HG03521 (cell line): Measurements from ENCODE around the gene PRKAA1.

Experiments used
- ATAC-seq: cut with Tn5 transposase; IDR thresholded peaks from one replicate; pipeline ENCODE4 v1.9.1; 2021; ENCODE audit warnings: mild to moderate bottlenecking, moderate library complexity; ENCODE audit not compliant: unreplicated experiment

Gene PRKAA1

GRCh38 chr5:40781843-40782409, 16.2 kb downstream of the PRKAA1 start:
- ATAC-seq: no peak

GRCh38 chr5:40780858-40781257, 17.3 kb downstream of the PRKAA1 start:
- no peak for ATAC-seq

- ATAC-seq: no peak
Measured at GRCh38 chr5:40780199-40780598, 18.0 kb downstream of the PRKAA1 start.

DNA sequence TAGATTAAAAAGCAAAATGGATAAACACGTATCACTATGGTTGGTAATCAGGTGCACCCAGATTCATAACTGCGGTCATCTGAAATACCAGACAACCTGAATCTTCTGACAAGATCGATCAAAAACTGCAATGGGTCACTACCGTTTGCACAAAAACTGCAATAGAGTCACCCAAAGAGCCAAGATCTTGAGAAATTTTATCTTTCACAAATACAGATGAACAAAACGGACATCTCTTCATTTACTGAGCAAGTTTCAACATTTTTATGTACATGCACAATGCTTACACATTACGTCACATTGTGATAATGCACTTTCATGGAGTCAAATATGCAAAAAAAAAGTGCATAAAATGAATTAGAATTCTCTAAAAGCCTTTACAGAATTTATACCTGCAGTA, 18.6 kb downstream of the PRKAA1 start:
- no peak for ATAC-seq

DNA sequence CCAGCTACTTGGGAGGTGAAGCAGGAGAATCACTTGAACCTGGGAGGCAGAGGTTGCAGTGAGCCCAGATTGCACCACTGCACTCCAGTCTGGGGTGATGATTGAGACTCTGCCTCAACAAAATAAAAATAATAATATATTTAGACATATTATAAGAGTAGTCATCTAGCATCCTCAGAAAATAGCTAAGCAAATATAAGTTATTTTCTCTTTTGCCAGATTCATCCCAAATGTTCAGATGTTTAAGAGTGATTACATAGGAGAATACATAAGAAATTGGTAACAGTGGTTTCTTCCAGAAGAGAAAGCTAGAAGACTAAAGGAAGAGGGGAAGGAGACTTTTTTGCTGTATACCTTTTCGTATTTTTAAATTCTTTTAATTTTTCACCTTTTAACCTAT, 20.0 kb downstream of the PRKAA1 start:
- no peak for ATAC-seq

- ATAC-seq: no peak
Measured at GRCh38 chr5:40776658-40776977, 21.6 kb downstream of the PRKAA1 start.

DNA sequence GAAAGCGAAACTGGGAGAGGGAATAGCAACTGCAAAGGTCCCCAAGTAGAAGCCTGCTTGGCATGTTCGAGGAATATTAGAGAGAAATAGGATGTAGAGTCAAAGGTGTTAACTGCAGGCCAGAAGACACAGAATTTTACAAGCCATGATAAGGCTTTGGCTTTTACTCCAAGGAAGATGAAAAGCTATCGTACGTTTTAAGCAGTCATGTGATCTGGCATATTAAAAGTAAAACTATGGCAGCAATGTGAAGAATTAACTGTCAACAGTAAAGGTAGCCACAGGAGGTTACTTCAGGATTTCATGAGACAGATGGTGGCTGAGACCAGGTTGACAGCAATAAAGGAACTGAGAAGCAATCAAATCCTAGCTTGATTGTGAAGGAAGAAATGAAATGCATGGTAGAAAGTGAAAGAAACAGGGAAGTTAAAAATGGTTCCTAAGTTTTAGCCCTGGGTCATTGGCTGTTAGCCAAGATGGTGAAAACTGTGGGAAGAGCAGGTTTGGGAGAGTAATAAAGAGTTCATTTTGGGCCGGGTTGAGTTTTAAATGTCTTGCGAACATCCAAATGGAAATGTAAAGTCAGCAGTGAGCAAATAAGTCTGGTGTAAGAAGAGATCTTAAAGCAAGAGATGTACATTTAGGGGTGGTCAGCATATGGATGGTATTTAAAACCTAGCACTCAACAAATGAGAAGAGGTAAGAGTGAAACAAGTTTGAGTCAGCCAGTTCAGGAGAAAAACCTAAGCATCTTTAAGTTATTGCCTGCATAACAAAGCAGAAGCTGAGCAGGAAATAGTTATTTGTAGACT, 22.1 kb downstream of the PRKAA1 start:
- no peak for ATAC-seq

DNA sequence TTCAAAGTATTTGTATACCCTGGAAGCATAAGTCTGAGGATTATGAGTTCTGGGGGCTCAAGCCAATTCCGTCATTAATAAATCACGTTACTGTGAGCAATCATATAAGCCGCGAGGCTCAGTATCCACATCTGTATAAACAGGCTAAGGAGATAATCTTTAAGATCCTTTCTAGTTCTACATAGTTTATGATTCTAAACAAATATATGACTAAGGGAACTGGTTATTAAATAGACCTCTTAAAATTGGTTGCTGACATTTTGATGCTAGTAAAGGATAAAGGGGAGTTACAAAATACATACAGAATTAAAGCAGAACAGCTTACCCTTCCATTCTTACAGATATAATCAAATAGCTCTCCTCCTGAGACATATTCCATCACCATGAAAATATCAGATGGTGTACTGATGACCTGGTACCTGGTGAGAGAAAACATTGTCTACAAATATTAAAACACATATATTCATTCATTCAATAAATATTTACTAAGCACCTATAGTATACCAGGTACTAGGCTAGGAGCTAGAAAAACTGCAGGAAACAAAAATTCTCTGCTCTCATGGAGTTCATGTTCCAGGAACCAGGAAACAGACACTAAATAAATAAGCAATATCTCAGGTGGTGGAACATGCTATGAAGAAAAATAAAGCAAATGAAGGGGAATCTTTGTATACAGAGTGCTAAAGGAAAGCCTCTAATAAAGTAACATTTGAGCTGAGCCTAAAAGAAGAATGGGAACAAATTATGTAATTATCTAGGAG, 22.9 kb downstream of the PRKAA1 start:
- ATAC-seq: no peak

DNA sequence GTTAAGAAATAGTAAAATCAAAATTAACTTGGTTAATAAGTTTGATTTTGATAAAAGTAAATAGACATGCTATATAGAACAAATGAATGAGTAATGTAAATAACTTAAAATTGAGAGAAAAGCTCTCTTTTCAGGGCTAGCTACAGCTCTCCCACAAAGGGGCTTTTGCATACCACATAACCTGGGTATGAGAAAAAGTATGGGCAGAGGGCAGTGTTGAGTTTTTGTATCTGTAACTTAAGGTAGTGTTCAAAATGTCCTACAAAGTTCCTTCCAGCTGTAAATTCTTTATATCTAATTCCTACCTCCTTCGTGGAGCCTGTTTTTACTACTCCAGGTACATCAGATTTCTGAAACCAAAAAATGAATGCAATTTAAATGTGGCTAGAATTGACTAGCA, 23.6 kb downstream of the PRKAA1 start:
- no peak for ATAC-seq

- no peak for ATAC-seq
Measured at GRCh38 chr5:40770764-40771163, 27.4 kb downstream of the PRKAA1 start.

DNA sequence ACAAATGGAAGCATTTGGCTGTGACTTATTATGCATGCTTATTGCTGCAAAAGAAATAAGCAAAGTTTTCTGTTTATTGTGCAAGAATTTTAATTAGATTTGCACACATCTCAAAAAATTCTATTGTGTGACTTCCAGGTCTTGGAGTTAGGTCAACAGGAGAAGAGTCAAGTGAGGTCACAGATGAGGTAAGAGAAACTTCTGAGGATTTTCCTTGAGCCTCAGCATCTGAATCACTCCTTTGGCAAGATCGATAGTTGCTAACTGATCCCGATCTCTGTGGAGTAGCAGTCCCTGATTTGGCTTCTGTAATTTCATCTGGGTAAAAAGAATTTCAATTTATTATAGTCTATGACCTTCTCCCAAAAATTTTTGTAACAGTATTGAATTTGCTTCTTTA, 35.5 kb downstream of the PRKAA1 start:
- ATAC-seq: no peak

DNA sequence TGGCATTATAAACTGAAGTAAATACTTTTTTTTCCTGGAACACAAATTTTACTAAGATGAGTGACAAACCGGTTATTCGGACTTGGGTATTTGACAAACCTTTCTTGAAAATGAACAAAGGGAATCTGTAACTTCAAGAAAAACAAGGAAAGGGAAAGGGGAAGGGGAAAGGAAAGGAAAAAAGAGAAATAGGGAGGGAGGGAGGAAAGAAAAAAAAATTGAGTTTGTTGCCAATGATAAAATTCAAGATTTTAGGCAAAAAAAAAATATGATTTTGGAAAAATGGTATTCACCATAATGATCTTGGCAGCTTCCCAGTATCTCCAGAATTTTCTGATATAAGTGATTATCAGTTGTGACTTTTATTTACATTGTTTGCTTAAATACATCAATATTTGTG, 40.8 kb downstream of the PRKAA1 start:
- ATAC-seq: no peak

- ATAC-seq: peak; percentile 87
Measured at GRCh38 chr5:40755407-40756365, 42.5 kb downstream of the PRKAA1 start, which contains the start of gene TTC33. Gene TTC33, minus strand, starts transcription at chr5:40755961. Its CDS starts 8,943 bp downstream, at chr5:40747018.

- ATAC-seq: peak; percentile 63
Measured at GRCh38 chr5:40755093-40755406, 43.1 kb downstream of the PRKAA1 start.

- ATAC-seq: peak; percentile 22
Measured at GRCh38 chr5:40754381-40755092, 43.6 kb downstream of the PRKAA1 start.

- no peak for ATAC-seq
Measured at GRCh38 chr5:40746703-40747102, 51.5 kb downstream of the PRKAA1 start.

GRCh38 chr5:40743771-40744170, 54.4 kb downstream of the PRKAA1 start:
- no peak for ATAC-seq

DNA sequence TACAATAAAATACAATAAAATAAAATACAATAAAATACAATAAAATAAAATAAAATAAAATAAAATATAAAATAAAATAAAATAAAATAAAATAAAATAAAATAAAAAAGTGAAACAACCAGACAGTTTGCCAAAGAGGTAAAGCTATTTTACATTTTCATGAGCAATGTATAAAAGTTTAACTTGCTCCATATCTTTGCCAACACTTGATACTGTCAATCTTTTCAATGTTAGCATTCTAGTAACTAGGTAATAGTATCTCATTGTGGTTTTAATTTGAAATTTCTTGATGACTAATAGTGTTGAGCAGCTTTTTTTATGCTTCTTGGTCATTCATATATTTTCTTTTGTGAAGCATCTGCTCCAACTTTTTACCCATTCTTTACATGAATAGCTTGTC, 59.7 kb downstream of the PRKAA1 start:
- ATAC-seq: no peak

DNA sequence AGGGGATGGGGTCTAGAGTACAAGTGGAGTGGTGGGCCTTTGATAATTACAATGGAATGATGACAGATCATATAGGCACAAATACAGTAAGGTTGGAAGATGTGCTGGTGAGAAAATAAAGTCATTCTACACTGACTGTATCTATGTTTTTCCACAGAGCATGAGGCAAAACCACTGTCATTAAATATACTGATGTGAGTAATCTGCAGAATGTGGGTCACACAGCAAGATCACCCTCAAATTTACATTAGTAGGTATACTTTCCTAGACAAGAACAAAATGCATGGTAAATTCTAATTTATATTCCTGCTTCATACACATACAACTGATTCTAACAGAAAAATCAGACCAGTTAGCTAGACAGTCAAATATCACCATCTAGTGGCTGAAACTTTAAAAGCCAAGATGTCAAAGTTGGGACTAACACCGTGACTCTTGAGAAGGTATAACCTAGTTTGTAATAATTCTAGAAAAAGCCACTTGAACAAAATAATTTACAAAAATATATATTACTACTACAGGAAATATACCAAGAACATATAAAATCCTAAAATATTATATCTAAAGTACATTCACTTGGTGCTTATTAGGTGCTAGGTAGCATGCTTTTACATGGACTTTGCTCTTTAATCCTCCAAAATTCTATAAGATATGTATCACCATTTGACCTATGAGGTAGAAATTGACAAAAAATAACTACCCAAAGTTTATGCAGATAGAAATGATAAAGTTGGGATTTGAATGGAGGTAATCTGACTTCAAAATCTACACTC, 61.9 kb downstream of the PRKAA1 start:
- ATAC-seq: peak; percentile 65

GRCh38 chr5:40735609-40736008, 62.6 kb downstream of the PRKAA1 start:
- ATAC-seq: no peak
